ENCODE measurements around the gene RWDD4. TPM values are rescaled to one million over a fixed set of nuclear protein-coding genes. Genes with fewer than 3 reads are reported as not detected.

Gene RWDD4
- polyA plus RNA-seq, 1 donor (not counting 4 experiments of a cell fraction or from before 2014, with no cell fraction given): 25.5 TPM

- DNase-seq (ENCODE audit: low read depth, low spot score) (no peak), FAIRE-seq (peak; percentile 23)
- peaks cover 41% of the 10 kb centered on the region for H3K79me2 ChIP-seq (ENCODE audit: control insufficient read depth, insufficient read depth, low read length)
These were observed 872 bp upstream of the RWDD4 start for GRCh38 chr4:183659872-183660242.

GRCh38 chr4:183658362-183659028, 490 bp downstream of the RWDD4 start:
- dilution Hi-C loops (cut with MboI; ENCODE audit: extremely low pct_ligation_motif_present, low sequenced_read_pairs): no loop called here

More at GRCh38 chr4:183659872-183660242, 872 bp upstream of the RWDD4 start:
- H2AFZ ChIP-seq (ENCODE audit: control insufficient read depth, low read length): peak overlapping the region; percentile 93
- peak overlapping the region; percentile 68 to 97 (median 75) for H3K4me3 ChIP-seq (ENCODE audit: control insufficient read depth in 2 of 3, extremely low read depth in 1 of 3, insufficient read depth in 2 of 3, low read depth in 1 of 3, low read length in 3 of 3)
- H3K27me3 ChIP-seq (ENCODE audit: control insufficient read depth, extremely low read depth, insufficient read depth, low read length): no peaks in the 10 kb centered on the region
- H3K36me3 ChIP-seq (ENCODE audit: control insufficient read depth in 2 of 2, extremely low read depth in 1 of 2, insufficient read depth in 2 of 2, low read length in 2 of 2): no peaks in the 10 kb centered on the region
- no peaks in the 10 kb centered on the region for H3K9me1 ChIP-seq (ENCODE audit: control insufficient read depth, extremely low read depth, insufficient read depth, low read length)
- peak overlapping the region; percentile 88 for H3K4me2 ChIP-seq (ENCODE audit: control insufficient read depth, extremely low read depth, insufficient read depth, low read depth, low read length)
- H3K9ac ChIP-seq (ENCODE audit: control insufficient read depth, extremely low read depth, insufficient read depth, low read length): peak overlapping the region; percentile 92
- dilution Hi-C loops (cut with MboI; ENCODE audit: extremely low pct_ligation_motif_present, low sequenced_read_pairs): no loop called here
- H3K9me3 ChIP-seq (ENCODE audit: control insufficient read depth, low read depth, low read length): no peaks in the 10 kb centered on the region
- peak overlapping the region; percentile 94 for H3K27ac ChIP-seq (ENCODE audit: control insufficient read depth, insufficient read depth, low read length)
- H3K4me1 ChIP-seq (ENCODE audit: control insufficient read depth, extremely low read depth, insufficient read depth, low read length): peaks cover 3% of the 10 kb centered on the region
- no peaks in the 10 kb centered on the region for H4K20me1 ChIP-seq (ENCODE audit: control insufficient read depth, extremely low read depth, insufficient read depth, low read length)
- no peak for TF ChIP-seq CTCF (optimal IDR thresholded peaks at IDR 0.05 in 1 of 3, IDR thresholded peaks at IDR 0.05 in 1 of 3, conservative IDR thresholded peaks at IDR 0.05 in 1 of 3; ENCODE audit: extremely low read depth in 1 of 3, insufficient read depth in 2 of 3, low read length in 3 of 3)
- no peak for TF ChIP-seq EZH2 (IDR thresholded peaks at IDR 0.05; ENCODE audit: low read length)

More at GRCh38 chr4:183658362-183659028, 490 bp downstream of the RWDD4 start:
- Histone ChIP-seq H3K36me3 (ENCODE audit: control insufficient read depth in 2 of 2, extremely low read depth in 1 of 2, insufficient read depth in 2 of 2, low read length in 2 of 2) (peaks cover 0 to 6% of the 10 kb centered on the region in 2 experiments), H3K4me3 (ENCODE audit: control insufficient read depth in 2 of 3, extremely low read depth in 1 of 3, insufficient read depth in 2 of 3, low read depth in 1 of 3, low read length in 3 of 3) (peak overlapping the region; percentile 68 to 97 (median 75)), H3K9me3 (ENCODE audit: control insufficient read depth, low read depth, low read length) (no peaks in the 10 kb centered on the region), H3K4me1 (ENCODE audit: control insufficient read depth, extremely low read depth, insufficient read depth, low read length) (peaks cover 3% of the 10 kb centered on the region), H3K9ac (ENCODE audit: control insufficient read depth, extremely low read depth, insufficient read depth, low read length) (peak overlapping the region; percentile 92), H3K4me2 (ENCODE audit: control insufficient read depth, extremely low read depth, insufficient read depth, low read depth, low read length) (peak overlapping the region; percentile 83), H4K20me1 (ENCODE audit: control insufficient read depth, extremely low read depth, insufficient read depth, low read length) (no peaks in the 10 kb centered on the region), H2AFZ (ENCODE audit: control insufficient read depth, low read length) (peak overlapping the region; percentile 66), H3K79me2 (ENCODE audit: control insufficient read depth, insufficient read depth, low read length) (peaks cover 41% of the 10 kb centered on the region), H3K27me3 (ENCODE audit: control insufficient read depth, extremely low read depth, insufficient read depth, low read length) (no peaks in the 10 kb centered on the region), H3K9me1 (ENCODE audit: control insufficient read depth, extremely low read depth, insufficient read depth, low read length) (no peaks in the 10 kb centered on the region), H3K27ac (ENCODE audit: control insufficient read depth, insufficient read depth, low read length) (peak overlapping the region; percentile 94)
- DNase-seq (ENCODE audit: low read depth, low spot score) (no peak), FAIRE-seq (no peak)
- TF ChIP-seq CTCF (optimal IDR thresholded peaks at IDR 0.05 in 1 of 3, IDR thresholded peaks at IDR 0.05 in 1 of 3, conservative IDR thresholded peaks at IDR 0.05 in 1 of 3; ENCODE audit: extremely low read depth in 1 of 3, insufficient read depth in 2 of 3, low read length in 3 of 3): no peak
- TF ChIP-seq EZH2 (IDR thresholded peaks at IDR 0.05; ENCODE audit: low read length): no peak

Data from keratinocyte (primary cell).